ENCODE data around the gene CFAP90. TPM values are rescaled to one million over a fixed set of nuclear protein-coding genes. Genes with fewer than 3 reads are reported as not detected.

Gene CFAP90
- total and polyA plus RNA-seq, 2 donors (not counting 3 experiments of a cell fraction or from before 2014, with no cell fraction given), result 0.07 TPM; not detected in 1

DNA sequence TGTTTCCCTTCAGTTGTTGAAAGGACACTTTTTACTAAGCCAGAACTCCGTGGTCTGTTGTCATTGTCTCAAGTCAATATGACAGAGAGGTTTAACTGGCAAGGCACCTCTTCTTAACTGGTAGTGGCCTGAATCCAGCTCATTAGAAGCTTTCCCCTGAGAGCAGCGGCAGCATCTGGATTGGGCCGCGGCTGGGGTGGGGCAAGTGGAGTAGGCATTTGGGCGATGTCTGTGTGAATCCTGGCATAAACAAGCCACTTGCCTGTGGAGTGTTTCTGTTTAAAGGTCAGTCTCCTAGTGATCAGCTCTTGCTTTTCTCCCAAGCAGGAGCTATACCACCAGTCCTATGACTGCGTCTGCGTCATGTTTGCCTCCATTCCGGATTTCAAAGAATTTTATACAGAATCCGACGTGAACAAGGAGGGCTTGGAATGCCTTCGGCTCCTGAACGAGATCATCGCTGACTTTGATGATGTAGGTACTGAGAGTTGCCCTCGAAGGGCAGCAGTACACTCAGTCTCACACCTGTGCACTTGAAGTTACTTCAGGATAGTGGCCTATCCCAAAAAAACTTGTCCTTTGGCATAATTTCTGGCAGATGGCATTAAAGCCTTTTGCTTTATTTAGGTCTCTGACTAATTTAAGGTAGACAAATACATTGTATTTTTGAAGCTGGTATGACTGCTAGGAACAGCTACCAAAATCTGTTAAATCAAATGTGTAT lies 48.9 kb downstream of the CFAP90 start:
- Histone ChIP-seq H3K9me3 (replicated peaks; ENCODE audit: control insufficient read depth, insufficient read depth, low read length) (no peaks in the 10 kb centered on the region), H3K9ac (replicated peaks; ENCODE audit: extremely low read depth, insufficient read depth, low read length) (no peak overlapping the region), H2AFZ (ENCODE audit: low read depth, low read length) (no peak overlapping the region), H3K79me2 (ENCODE audit: control insufficient read depth, insufficient read depth, low read length) (no peaks in the 10 kb centered on the region), H3K9me1 (replicated peaks; ENCODE audit: control insufficient read depth, extremely low read depth, insufficient read depth, low read length) (no peaks in the 10 kb centered on the region), H3K36me3 (ENCODE audit: control insufficient read depth in 2 of 2, extremely low read depth in 1 of 2, insufficient read depth in 2 of 2, low read length in 2 of 2) (no peaks in the 10 kb centered on the region), H3K27ac (ENCODE audit: insufficient read depth, low read depth, low read length) (no peak overlapping the region), H4K20me1 (replicated peaks; ENCODE audit: control insufficient read depth, extremely low read depth, insufficient read depth, low read length) (no peaks in the 10 kb centered on the region), H3K4me1 (ENCODE audit: control insufficient read depth, extremely low read depth, insufficient read depth, low read length) (no peaks in the 10 kb centered on the region), H3K27me3 (ENCODE audit: control insufficient read depth in 2 of 2, insufficient read depth in 2 of 2, low read length in 2 of 2) (no peaks in the 10 kb centered on the region), H3K4me3 (replicated peaks in 1 of 3; ENCODE audit: insufficient read depth in 1 of 3, low read depth in 1 of 3, low read length in 3 of 3) (no peak overlapping the region), H3K4me2 (ENCODE audit: insufficient read depth, low read length) (no peak overlapping the region)
- ChIA-PET CTCF (no interaction called here), POLR2A (interaction anchor here (0.5 kb wide), 1 partner anchor 1945 kb away, joined by 3 read pairs; no protein-coding TSS in a partner anchor)
- FAIRE-seq, result no peak
- dilution Hi-C loops (cut with MboI; ENCODE audit: extremely low pct_ligation_motif_present, low sequenced_read_pairs), result no loop called here
- intact Hi-C loops (cut with micrococcal nuclease), result no loop called here
- DNase-seq (ENCODE audit: low read depth, low spot score), result no peak
- no TSS peak for BruUV-seq (replicated peaks)
- no peak for TF ChIP-seq EZH2 (IDR thresholded peaks at IDR 0.05; ENCODE audit: borderline replicate concordance, low read depth, low read length, severe bottlenecking)
- no peak for TF ChIP-seq GATA2 (IDR thresholded peaks at IDR 0.05; ENCODE audit: insufficient read depth, insufficient read length, low read depth, low read length)
- TF ChIP-seq POLR2AphosphoS5 (IDR thresholded peaks at IDR 0.05; ENCODE audit: insufficient read depth, low read depth, low read length), result no peak
- TF ChIP-seq, protein P1, sequence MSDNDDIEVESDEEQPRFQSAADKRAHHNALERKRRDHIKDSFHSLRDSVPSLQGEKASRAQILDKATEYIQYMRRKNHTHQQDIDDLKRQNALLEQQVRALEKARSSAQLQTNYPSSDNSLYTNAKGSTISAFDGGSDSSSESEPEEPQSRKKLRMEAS (IDR thresholded peaks at IDR 0.05; ENCODE audit: insufficient read depth, insufficient read length), result no peak
- no peak for TF ChIP-seq FOS (IDR thresholded peaks at IDR 0.05; ENCODE audit: borderline replicate concordance, insufficient read depth, low read length)
- no peak for TF ChIP-seq MYC (IDR thresholded peaks at IDR 0.05; ENCODE audit: low read depth, low read length)
- no peak for TF ChIP-seq JUN (IDR thresholded peaks at IDR 0.05; ENCODE audit: borderline replicate concordance, insufficient read depth, insufficient read length, low read depth)
- TF ChIP-seq, protein P2, sequence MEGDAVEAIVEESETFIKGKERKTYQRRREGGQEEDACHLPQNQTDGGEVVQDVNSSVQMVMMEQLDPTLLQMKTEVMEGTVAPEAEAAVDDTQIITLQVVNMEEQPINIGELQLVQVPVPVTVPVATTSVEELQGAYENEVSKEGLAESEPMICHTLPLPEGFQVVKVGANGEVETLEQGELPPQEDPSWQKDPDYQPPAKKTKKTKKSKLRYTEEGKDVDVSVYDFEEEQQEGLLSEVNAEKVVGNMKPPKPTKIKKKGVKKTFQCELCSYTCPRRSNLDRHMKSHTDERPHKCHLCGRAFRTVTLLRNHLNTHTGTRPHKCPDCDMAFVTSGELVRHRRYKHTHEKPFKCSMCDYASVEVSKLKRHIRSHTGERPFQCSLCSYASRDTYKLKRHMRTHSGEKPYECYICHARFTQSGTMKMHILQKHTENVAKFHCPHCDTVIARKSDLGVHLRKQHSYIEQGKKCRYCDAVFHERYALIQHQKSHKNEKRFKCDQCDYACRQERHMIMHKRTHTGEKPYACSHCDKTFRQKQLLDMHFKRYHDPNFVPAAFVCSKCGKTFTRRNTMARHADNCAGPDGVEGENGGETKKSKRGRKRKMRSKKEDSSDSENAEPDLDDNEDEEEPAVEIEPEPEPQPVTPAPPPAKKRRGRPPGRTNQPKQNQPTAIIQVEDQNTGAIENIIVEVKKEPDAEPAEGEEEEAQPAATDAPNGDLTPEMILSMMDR (IDR thresholded peaks at IDR 0.05; ENCODE audit: extremely low read depth in 1 of 2, insufficient read depth in 1 of 2, low read depth in 1 of 2, low read length in 2 of 2), result no peak
- no peak for TF ChIP-seq POLR2A (IDR thresholded peaks at IDR 0.05; ENCODE audit: low read depth, low read length)

Measured in endothelial cell of umbilical vein (primary cell).